K562 (cell line): Measurements from ENCODE around the gene CNTFR.

ENCODE experiments used
- SP1 ChIP-seq: sonication (generic); formaldehyde crosslinking; IDR thresholded peaks from 2 replicates; pipeline ENCODE4 v1.8.1; 2022; ENCODE audit warnings: mild to moderate bottlenecking, missing genetic modification reagents
- TF ChIP-seq, protein P1 (sequence below): sonication (generic); formaldehyde crosslinking; IDR thresholded peaks from 2 replicates; pipeline ENCODE4 v1.8.0; 2022; ENCODE audit warnings: mild to moderate bottlenecking, missing genetic modification reagents

DNA sequence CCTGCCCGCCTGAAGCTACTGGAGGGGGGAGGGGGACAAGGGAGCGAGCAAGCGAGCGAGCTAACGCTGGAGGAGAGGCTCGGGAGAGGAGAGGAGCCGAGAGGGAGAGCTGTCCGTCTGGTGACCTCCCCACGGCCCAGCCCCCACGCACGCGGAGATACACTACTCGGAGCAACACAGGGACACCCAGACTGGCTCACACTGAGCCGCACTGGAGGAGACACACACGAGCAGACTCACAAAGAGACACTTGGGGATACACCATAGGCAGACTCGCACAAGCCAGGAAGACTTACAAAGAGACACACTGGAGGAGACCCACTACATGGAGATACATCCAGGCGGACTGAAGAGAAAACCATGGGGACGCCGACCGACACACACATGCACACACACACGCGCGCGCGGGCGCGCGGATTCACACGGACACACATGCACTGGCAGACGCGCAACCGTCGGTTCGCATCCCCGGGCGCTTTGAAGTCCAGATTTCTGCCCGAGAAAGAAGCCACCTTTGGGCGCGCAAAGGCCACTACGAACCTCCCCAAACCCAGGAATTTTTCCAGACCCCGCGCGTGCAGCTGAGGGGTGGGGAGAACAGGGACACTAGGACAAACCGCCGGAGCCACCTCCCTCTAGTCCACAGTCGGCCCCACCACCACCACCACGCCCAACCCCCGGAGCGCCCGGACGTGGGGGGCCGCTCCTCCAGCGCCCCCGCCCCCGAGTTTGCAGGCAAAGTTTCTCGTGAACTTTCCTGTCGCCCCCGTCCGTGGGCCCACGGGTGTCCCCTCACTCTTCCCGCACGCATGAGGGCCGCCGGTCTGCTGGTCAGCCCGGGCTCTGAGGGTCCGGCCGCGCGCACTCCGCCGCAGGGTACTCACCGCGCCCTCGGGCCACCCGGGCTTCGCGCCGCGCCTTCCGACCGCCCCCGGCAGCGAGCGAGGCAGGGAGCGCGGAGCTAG, 571 bp downstream of the CNTFR start:
- TF ChIP-seq, protein P1, sequence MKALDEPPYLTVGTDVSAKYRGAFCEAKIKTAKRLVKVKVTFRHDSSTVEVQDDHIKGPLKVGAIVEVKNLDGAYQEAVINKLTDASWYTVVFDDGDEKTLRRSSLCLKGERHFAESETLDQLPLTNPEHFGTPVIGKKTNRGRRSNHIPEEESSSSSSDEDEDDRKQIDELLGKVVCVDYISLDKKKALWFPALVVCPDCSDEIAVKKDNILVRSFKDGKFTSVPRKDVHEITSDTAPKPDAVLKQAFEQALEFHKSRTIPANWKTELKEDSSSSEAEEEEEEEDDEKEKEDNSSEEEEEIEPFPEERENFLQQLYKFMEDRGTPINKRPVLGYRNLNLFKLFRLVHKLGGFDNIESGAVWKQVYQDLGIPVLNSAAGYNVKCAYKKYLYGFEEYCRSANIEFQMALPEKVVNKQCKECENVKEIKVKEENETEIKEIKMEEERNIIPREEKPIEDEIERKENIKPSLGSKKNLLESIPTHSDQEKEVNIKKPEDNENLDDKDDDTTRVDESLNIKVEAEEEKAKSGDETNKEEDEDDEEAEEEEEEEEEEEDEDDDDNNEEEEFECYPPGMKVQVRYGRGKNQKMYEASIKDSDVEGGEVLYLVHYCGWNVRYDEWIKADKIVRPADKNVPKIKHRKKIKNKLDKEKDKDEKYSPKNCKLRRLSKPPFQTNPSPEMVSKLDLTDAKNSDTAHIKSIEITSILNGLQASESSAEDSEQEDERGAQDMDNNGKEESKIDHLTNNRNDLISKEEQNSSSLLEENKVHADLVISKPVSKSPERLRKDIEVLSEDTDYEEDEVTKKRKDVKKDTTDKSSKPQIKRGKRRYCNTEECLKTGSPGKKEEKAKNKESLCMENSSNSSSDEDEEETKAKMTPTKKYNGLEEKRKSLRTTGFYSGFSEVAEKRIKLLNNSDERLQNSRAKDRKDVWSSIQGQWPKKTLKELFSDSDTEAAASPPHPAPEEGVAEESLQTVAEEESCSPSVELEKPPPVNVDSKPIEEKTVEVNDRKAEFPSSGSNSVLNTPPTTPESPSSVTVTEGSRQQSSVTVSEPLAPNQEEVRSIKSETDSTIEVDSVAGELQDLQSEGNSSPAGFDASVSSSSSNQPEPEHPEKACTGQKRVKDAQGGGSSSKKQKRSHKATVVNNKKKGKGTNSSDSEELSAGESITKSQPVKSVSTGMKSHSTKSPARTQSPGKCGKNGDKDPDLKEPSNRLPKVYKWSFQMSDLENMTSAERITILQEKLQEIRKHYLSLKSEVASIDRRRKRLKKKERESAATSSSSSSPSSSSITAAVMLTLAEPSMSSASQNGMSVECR (CRISPR knock-in tag): no peak
- TF ChIP-seq SP1 (CRISPR knock-in tag): no peak
